Cardiac muscle cell (in vitro differentiated cells and primary cell): ENCODE results near the gene NASP. TPM values are rescaled to one million over a fixed set of nuclear protein-coding genes. Genes with fewer than 3 reads are reported as not detected.
A peak's percentile ranks its signal among the peaks of the same experiment; 100 is the strongest.

ENCODE experiments used
- DNase-seq, 2 donors: peaks; one replicate each; pipeline versions ENCODE4 v3.0.0 to v3.0.0-alpha.2; 2010 to 2017; ENCODE audit warnings: low read depth in 1 of 2, low spot score in 1 of 2
- H3K27ac ChIP-seq: fragments of 200-600 bp; sonication (generic); 2 replicates; pipeline ENCODE4 v1.5.1; 2016
- H3K27me3 ChIP-seq: fragments of 200-600 bp; sonication (generic); 2 replicates; pipeline ENCODE4 v1.6.0; 2016; ENCODE audit warnings: control low read depth
- H3K36me3 ChIP-seq: fragments of 200-600 bp; sonication (generic); 2 replicates; pipeline ENCODE4 v1.5.1; 2016; ENCODE audit warnings: control low read depth
- H3K4me1 ChIP-seq: fragments of 200-600 bp; sonication (generic); 2 replicates; pipeline ENCODE4 v1.8.1; 2017; ENCODE audit warnings: low read depth, mild to moderate bottlenecking, mixed run types
- H3K4me3 ChIP-seq: fragments of 200-600 bp; sonication (generic); 2 replicates; pipeline ENCODE4 v1.5.1; 2016; ENCODE audit warnings: mild to moderate bottlenecking
- H3K9me3 ChIP-seq: fragments of 200-600 bp; sonication (generic); 2 replicates; pipeline ENCODE4 v1.5.1; 2017; ENCODE audit warnings: low read depth, mild to moderate bottlenecking, control low read depth
- CTCF ChIP-seq: IDR thresholded peaks from 2 replicates; pipeline ENCODE4 v1.5.1; 2012; ENCODE audit warnings: low read depth, mild to moderate bottlenecking, low read length
- polyA plus RNA-seq: library from polyadenylated mRNA; unstranded; fragments of >200 nt; fragmentation: Nextera tagmentation; extraction: Ambion mirVana; gene quantifications from 2 replicates; pipeline ENCODE4 v1.2.1, GENCODE V29; 2016
- total RNA-seq: library from RNA; depleted of rRNA; stranded (reverse); fragments of >200 nt; gene quantifications from 2 replicates; pipeline ENCODE4 v1.2.3, GENCODE V29; 2016

The NASP gene, protein sequence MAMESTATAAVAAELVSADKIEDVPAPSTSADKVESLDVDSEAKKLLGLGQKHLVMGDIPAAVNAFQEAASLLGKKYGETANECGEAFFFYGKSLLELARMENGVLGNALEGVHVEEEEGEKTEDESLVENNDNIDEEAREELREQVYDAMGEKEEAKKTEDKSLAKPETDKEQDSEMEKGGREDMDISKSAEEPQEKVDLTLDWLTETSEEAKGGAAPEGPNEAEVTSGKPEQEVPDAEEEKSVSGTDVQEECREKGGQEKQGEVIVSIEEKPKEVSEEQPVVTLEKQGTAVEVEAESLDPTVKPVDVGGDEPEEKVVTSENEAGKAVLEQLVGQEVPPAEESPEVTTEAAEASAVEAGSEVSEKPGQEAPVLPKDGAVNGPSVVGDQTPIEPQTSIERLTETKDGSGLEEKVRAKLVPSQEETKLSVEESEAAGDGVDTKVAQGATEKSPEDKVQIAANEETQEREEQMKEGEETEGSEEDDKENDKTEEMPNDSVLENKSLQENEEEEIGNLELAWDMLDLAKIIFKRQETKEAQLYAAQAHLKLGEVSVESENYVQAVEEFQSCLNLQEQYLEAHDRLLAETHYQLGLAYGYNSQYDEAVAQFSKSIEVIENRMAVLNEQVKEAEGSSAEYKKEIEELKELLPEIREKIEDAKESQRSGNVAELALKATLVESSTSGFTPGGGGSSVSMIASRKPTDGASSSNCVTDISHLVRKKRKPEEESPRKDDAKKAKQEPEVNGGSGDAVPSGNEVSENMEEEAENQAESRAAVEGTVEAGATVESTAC
- total RNA-seq, result 54.9 and 89.3 TPM in 2 replicates
- polyA plus RNA-seq, result 172 and 174 TPM in 2 replicates

- Histone ChIP-seq H3K9me3 (no peaks in the 10 kb centered on the region), H3K36me3 (no peaks in the 10 kb centered on the region), H3K27me3 (no peaks in the 10 kb centered on the region), H3K4me1 (peaks cover 12% of the 10 kb centered on the region), H3K4me3 (peak within 1 kb of the TSS; percentile 94), H3K27ac (peak within 1 kb of the TSS; percentile 79)
- no peak for TF ChIP-seq CTCF
- peak; percentile 86 to 93 for DNase-seq
Observed at GRCh38 chr1:45583666-45584350, at the start of gene NASP. NASP (plus strand) TSS chr1:45584041; CDS start chr1:45584147, 106 bp downstream.

DNA sequence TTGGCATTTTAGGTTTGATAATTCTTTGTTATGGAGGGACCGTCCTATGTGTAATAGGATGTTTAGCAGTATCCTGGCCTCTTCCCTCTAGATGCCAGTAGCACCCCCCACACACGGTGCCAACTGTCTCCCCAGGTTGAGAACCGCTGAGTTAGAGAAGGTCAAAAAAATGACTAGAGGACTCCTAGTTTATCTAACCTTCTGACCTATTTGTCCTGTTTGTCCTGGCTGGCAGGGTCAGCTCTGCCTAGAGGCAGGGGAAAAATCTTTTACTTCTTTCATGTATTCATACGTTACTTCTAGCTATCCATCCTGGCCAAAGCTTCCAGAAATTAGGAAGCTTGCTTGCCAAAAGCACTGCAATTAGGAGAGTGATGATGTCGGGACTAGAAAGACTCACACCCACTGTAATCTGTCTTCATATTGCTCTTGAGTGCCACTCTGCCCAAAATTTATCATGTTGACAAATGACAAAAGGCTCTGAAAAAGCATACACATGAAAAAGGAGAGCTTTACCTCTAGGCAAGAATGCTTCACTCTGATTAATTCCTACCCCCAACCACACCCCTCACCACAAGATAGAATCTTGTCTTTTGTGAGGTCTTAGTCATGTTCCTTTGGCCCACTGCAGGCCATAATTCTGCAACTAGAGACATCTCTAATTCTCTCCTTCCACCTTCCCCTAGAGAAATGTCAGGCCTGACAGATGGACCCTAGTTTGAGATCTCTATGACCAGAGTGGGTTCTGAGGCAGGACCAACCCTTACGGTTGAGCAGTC lies 47.7 kb upstream of the NASP start:
- no peak for DNase-seq
- H3K27me3 ChIP-seq, result no peaks in the 10 kb centered on the region
- no peak for TF ChIP-seq CTCF
- no peaks in the 10 kb centered on the region for H3K36me3 ChIP-seq
- no peaks in the 10 kb centered on the region for H3K9me3 ChIP-seq
- H3K4me3 ChIP-seq, result no peak overlapping the region
- H3K4me1 ChIP-seq, result no peaks in the 10 kb centered on the region
- no peak overlapping the region for H3K27ac ChIP-seq

- no peaks in the 10 kb centered on the region for H3K36me3 ChIP-seq
- no peak for DNase-seq
- no peaks in the 10 kb centered on the region for H3K9me3 ChIP-seq
Observed at GRCh38 chr1:45536886-45537285, 47.0 kb upstream of the NASP start.

DNA sequence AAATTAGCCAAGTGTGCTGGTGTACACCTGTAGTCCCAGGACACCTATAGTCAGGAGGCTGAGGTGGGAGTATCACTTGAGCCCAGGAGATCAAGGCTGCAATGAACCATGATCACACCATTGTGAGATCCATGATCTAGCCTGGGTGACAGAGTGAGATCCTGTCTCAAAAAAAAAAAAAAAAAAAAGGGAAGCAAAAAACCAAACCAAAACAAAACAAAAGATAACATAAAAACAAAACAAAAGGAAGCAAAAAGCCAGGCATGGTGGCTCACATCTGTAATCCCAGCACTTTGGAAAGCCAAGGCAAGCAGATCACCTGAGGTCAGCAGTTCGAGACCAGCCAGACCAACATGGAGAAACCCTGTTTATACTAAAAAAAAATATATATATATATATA lies 42.6 kb upstream of the NASP start:
- Histone ChIP-seq H3K4me3 (no peak overlapping the region), H3K27me3 (no peaks in the 10 kb centered on the region), H3K9me3 (no peaks in the 10 kb centered on the region), H3K27ac (no peak overlapping the region), H3K36me3 (no peaks in the 10 kb centered on the region), H3K4me1 (peaks cover 5% of the 10 kb centered on the region)
- DNase-seq, result no peak
- TF ChIP-seq CTCF, result no peak

More at GRCh38 chr1:45536886-45537285, 47.0 kb upstream of the NASP start:
- H3K4me3 ChIP-seq, result no peak overlapping the region
- no peaks in the 10 kb centered on the region for H3K4me1 ChIP-seq
- H3K27me3 ChIP-seq, result no peaks in the 10 kb centered on the region
- H3K27ac ChIP-seq, result no peak overlapping the region
- no peak for TF ChIP-seq CTCF

DNA sequence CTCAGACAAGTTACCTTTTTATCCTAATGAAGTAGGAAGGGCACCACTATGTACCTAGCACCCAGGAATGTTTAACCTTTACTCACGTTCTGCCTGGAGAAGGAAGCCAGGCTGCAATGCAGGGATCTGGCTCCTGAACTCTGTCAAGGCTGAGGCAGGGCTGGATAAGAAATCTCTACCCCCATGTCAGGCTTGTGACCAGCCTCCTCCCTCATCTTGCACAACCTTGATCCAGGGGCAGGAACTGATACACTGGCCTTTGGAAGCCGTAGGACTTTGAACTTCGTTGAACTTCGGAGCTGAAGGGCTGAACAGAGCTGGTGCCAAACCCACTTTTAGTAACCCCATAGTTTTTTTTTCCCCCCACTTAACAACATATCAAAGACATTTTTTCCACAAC lies 41.2 kb upstream of the NASP start:
- H3K36me3 ChIP-seq, result no peaks in the 10 kb centered on the region
- TF ChIP-seq CTCF, result no peak
- H3K9me3 ChIP-seq, result no peaks in the 10 kb centered on the region
- peak in 1 of 2 donors; percentile 19 for DNase-seq
- no peaks in the 10 kb centered on the region for H3K27me3 ChIP-seq
- no peak overlapping the region for H3K4me3 ChIP-seq
- H3K4me1 ChIP-seq, result peaks cover 5% of the 10 kb centered on the region
- H3K27ac ChIP-seq, result no peak overlapping the region
